Liver (tissue), 9 donors: ENCODE data around the gene MAGI1. TPM values are rescaled to one million over a fixed set of nuclear protein-coding genes. Genes with fewer than 3 reads are reported as not detected.

Experiments
- DNase-seq: peaks from one replicate; pipeline ENCODE4 v3.0.0-alpha.2; 2017; ENCODE audit warnings: low spot score
- H3K27ac ChIP-seq, 2 donors: one replicate each; pipeline ENCODE4 v1.7.0; 2013; ENCODE audit warnings: inconsistent platforms in 2 of 2, low read length in 2 of 2, control low read depth in 1 of 2, low read depth in 1 of 2, mild to moderate bottlenecking in 1 of 2
- H3K27me3 ChIP-seq, 4 donors: one replicate each; pipeline versions ENCODE4 v1.6.1 to v1.7.0; 2013; ENCODE audit warnings: low read length in 3 of 4, inconsistent platforms in 1 of 4, mild to moderate bottlenecking in 1 of 4, moderate library complexity in 1 of 4; ENCODE audit not compliant: control insufficient read depth in 4 of 4, insufficient read depth in 4 of 4
- H3K36me3 ChIP-seq, 4 donors: one replicate each; pipeline versions ENCODE4 v1.6.1 to v1.7.0; 2013; ENCODE audit warnings: low read length in 3 of 4, mild to moderate bottlenecking in 3 of 4, low read depth in 1 of 4, moderate library complexity in 1 of 4; ENCODE audit not compliant: control insufficient read depth in 4 of 4, insufficient read depth in 3 of 4
- H3K4me1 ChIP-seq, 4 donors: one replicate each; pipeline versions ENCODE4 v1.6.1 to v1.7.0; 2013; ENCODE audit warnings: low read length in 3 of 4, mild to moderate bottlenecking in 3 of 4, moderate library complexity in 1 of 4; ENCODE audit not compliant: control insufficient read depth in 4 of 4, insufficient read depth in 4 of 4
- H3K4me3 ChIP-seq, 3 donors: one replicate each; pipeline versions ENCODE4 v1.6.1 to v1.7.0; 2013; ENCODE audit warnings: low read length in 3 of 3, control low read depth in 1 of 3, low read depth in 1 of 3, mild to moderate bottlenecking in 1 of 3
- H3K9ac ChIP-seq, 2 donors: one replicate each; pipeline ENCODE4 v1.7.0; 2013; ENCODE audit warnings: low read length in 2 of 2, mild to moderate bottlenecking in 2 of 2, moderate library complexity in 2 of 2, control low read depth in 1 of 2, low read depth in 1 of 2
- H3K9me3 ChIP-seq, 4 donors: one replicate each; pipeline versions ENCODE4 v1.6.1 to v1.7.0; 2013; ENCODE audit warnings: low read length in 3 of 4; ENCODE audit not compliant: control insufficient read depth in 4 of 4
- ATF3 ChIP-seq: IDR thresholded peaks from 2 replicates; pipeline ENCODE4 v1.6.1; 2016; ENCODE audit warnings: antibody characterized with exemption
- CTCF ChIP-seq: fragments of 150-350 bp; IDR thresholded peaks from 2 replicates; pipeline ENCODE4 v1.5.1; 2017; ENCODE audit warnings: improper control_type of control experiment, low read depth, low read length; ENCODE audit not compliant: missing input control
- EGR1 ChIP-seq, 2 donors: IDR thresholded peaks; 2 replicates each; pipeline ENCODE4 v1.6.1; 2016 to 2018; ENCODE audit warnings: antibody characterized with exemption in 2 of 2, low read depth in 2 of 2
- FOXA1 ChIP-seq: IDR thresholded peaks from 2 replicates; pipeline ENCODE4 v1.6.1; 2016; ENCODE audit warnings: antibody characterized with exemption
- FOXA2 ChIP-seq: IDR thresholded peaks from 2 replicates; pipeline ENCODE4 v1.6.1; 2016; ENCODE audit warnings: antibody characterized with exemption
- GABPA ChIP-seq, 2 donors: IDR thresholded peaks in 1 of 2; conservative IDR thresholded peaks in 1 of 2; 2 replicates each; pipeline ENCODE4 v1.6.1; 2016; ENCODE audit warnings: antibody characterized with exemption in 2 of 2, mild to moderate bottlenecking in 1 of 2, moderate library complexity in 1 of 2
- HNF4A ChIP-seq, 2 donors: conservative IDR thresholded peaks; 2 replicates each; pipeline ENCODE4 v1.6.1; 2016; ENCODE audit warnings: antibody characterized with exemption in 2 of 2, mild to moderate bottlenecking in 2 of 2
- HNF4G ChIP-seq: IDR thresholded peaks from 2 replicates; pipeline ENCODE4 v1.6.1; 2016; ENCODE audit warnings: antibody characterized with exemption
- JUND ChIP-seq, 2 donors: IDR thresholded peaks; 2 replicates each; pipeline ENCODE4 v1.6.1; 2016; ENCODE audit warnings: antibody characterized with exemption in 2 of 2
- MAX ChIP-seq: IDR thresholded peaks from 2 replicates; pipeline ENCODE4 v1.6.1; 2016; ENCODE audit warnings: antibody characterized with exemption
- NR2F2 ChIP-seq: IDR thresholded peaks from 2 replicates; pipeline ENCODE4 v1.6.1; 2016; ENCODE audit warnings: antibody characterized with exemption
- RAD21 ChIP-seq, 2 donors: IDR thresholded peaks; 2 replicates each; pipeline ENCODE4 v1.6.1; 2016; ENCODE audit warnings: antibody characterized with exemption in 2 of 2, mild to moderate bottlenecking in 2 of 2
- REST ChIP-seq: IDR thresholded peaks from 2 replicates; pipeline ENCODE4 v1.6.1; 2016; ENCODE audit warnings: antibody characterized with exemption, mild to moderate bottlenecking
- RXRA ChIP-seq, 2 donors: IDR thresholded peaks; 2 replicates each; pipeline ENCODE4 v1.6.1; 2017 to 2018; ENCODE audit warnings: antibody characterized with exemption in 2 of 2, mild to moderate bottlenecking in 1 of 2
- SP1 ChIP-seq: IDR thresholded peaks from 2 replicates; pipeline ENCODE4 v1.6.1; 2018; ENCODE audit warnings: antibody characterized with exemption, mild to moderate bottlenecking
- TAF1 ChIP-seq: conservative IDR thresholded peaks from 2 replicates; pipeline ENCODE4 v1.6.1; 2016; ENCODE audit warnings: antibody characterized with exemption, mild to moderate bottlenecking
- YY1 ChIP-seq: IDR thresholded peaks from 2 replicates; pipeline ENCODE4 v1.6.1; 2016; ENCODE audit warnings: antibody characterized with exemption, mild to moderate bottlenecking
- ZBTB33 ChIP-seq: IDR thresholded peaks from 2 replicates; pipeline ENCODE4 v1.6.1; 2016; ENCODE audit warnings: antibody characterized with exemption
- WGBS: extraction: QIAGEN DNeasy Blood & Tissue Kit; methylation state at CpG from one replicate; pipeline ENCODE4 v1.1.7; 2013; 5-methylcytosine and 5-hydroxymethylcytosine counted together
- polyA plus RNA-seq, 2 donors: library from polyadenylated mRNA; stranded (reverse) in 1 of 2; unstranded in 1 of 2; fragments of 200-250 nt in 1 of 2; fragments of >200 nt in 1 of 2; fragmentation: Nextera tagmentation in 1 of 2; extraction: Ambion mirVana in 1 of 2; gene quantifications; one replicate each; pipeline versions ENCODE4 v1.2.1 to v1.2.3, GENCODE V29; 2013 to 2015
- total RNA-seq, 2 donors: library from RNA; depleted of rRNA; stranded (reverse); fragments of >200 nt; gene quantifications; one replicate each; pipeline ENCODE4 v1.2.3, GENCODE V29; 2014
- donor health status: healthy.
- donor health status: healthy.
- donor health status: healthy.
- donor health status: healthy.
- donor health status: healthy.

Gene MAGI1
- total and polyA plus RNA-seq, 4 donors, result 9.6 to 68.8 (median 14.0) TPM

GRCh38 chr3:65925254-65925954 is 113.3 kb downstream of the MAGI1 start:
- Histone ChIP-seq H3K9me3 (no peaks in the 10 kb centered on the region), H3K9ac (no peak overlapping the region), H3K27me3 (no peaks in the 10 kb centered on the region), H3K4me1 (peaks cover 9 to 23% (median 19%) of the 10 kb centered on the region in 4 donors), H3K36me3 (no peaks in the 10 kb centered on the region), H3K27ac (peak overlapping the region in 1 of 2 donors; percentile 23), H3K4me3 (no peak overlapping the region)
- 53% methylated on average over 3 of the region's 3 CpGs for WGBS
- DNase-seq, result no peak
- TF ChIP-seq YY1, result no peak
- TF ChIP-seq EGR1 (IDR thresholded peaks at IDR 0.05; ENCODE audit: low read depth in 2 of 2), result no peak
- no peak for TF ChIP-seq SP1
- TF ChIP-seq NR2F2, result no peak
- no peak for TF ChIP-seq ZBTB33
- TF ChIP-seq RXRA (IDR thresholded peaks at IDR 0.05), result peak in 1 of 2 donors; percentile 23
- TF ChIP-seq HNF4A (conservative IDR thresholded peaks at IDR 0.05), result peak; percentile 27 to 32
- peak in 1 of 2 donors; percentile 34 for TF ChIP-seq JUND (IDR thresholded peaks at IDR 0.05)
- TF ChIP-seq FOXA2, result no peak
- no peak for TF ChIP-seq TAF1
- peak in 1 of 2 donors; percentile 9 for TF ChIP-seq RAD21 (IDR thresholded peaks at IDR 0.05)
- peak; percentile 10 for TF ChIP-seq HNF4G
- no peak for TF ChIP-seq FOXA1
- no peak for TF ChIP-seq REST
- no peak for TF ChIP-seq MAX
- TF ChIP-seq GABPA (IDR thresholded peaks at IDR 0.05 in 1 of 2, conservative IDR thresholded peaks at IDR 0.05 in 1 of 2), result no peak
- no peak for TF ChIP-seq ATF3
- no peak for TF ChIP-seq CTCF
